ENCODE measurements around the gene CBARP.

The CBARP gene

DNA sequence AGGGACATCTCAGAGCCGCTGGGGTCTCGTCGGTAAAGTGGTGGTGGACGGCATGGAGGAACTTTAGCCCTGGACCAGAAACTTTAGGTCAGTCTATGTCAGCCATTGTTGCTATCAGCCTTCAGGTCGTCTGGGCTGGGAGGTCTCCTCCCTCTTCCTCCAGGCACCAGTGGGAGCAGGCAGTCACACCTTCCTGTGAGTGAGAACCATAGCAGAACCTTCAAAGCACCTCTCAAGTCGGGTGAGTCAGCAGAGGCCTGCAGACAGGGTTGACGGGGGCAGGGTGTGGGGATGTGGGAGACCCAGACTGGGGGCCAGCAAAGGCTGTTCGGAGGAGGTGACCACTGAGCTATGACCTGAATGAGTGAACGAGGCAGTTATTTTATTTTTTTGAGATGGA is 48.4 kb downstream of the CBARP start:
- H3K4me3 ChIP-seq (ENCODE audit: low read length), result no peak overlapping the region
- H3K27me3 ChIP-seq (ENCODE audit: control insufficient read depth, insufficient read depth, low read length), result no peaks in the 10 kb centered on the region
- no peak overlapping the region for H3K9ac ChIP-seq (ENCODE audit: low read depth, low read length)
- no peak overlapping the region for H3K4me2 ChIP-seq (ENCODE audit: low read length)
- no peaks in the 10 kb centered on the region for H3K4me1 ChIP-seq (ENCODE audit: control insufficient read depth, insufficient read depth, low read length)
- H3K36me3 ChIP-seq (ENCODE audit: insufficient read depth, low read length), result no peaks in the 10 kb centered on the region
- H3K9me3 ChIP-seq (replicated peaks; ENCODE audit: low read length), result no peaks in the 10 kb centered on the region

GRCh38 chr19:1183543-1184172 is 54.1 kb downstream of the CBARP start:
- Histone ChIP-seq H3K4me2 (ENCODE audit: low read length) (no peak overlapping the region), H3K4me1 (ENCODE audit: control insufficient read depth, insufficient read depth, low read length) (peaks cover 10% of the 10 kb centered on the region), H3K36me3 (ENCODE audit: insufficient read depth, low read length) (no peaks in the 10 kb centered on the region), H3K9ac (ENCODE audit: low read depth, low read length) (no peak overlapping the region), H3K4me3 (ENCODE audit: low read length) (no peak overlapping the region), H3K27me3 (ENCODE audit: control insufficient read depth, insufficient read depth, low read length) (no peaks in the 10 kb centered on the region), H3K9me3 (replicated peaks; ENCODE audit: low read length) (no peaks in the 10 kb centered on the region)

DNA sequence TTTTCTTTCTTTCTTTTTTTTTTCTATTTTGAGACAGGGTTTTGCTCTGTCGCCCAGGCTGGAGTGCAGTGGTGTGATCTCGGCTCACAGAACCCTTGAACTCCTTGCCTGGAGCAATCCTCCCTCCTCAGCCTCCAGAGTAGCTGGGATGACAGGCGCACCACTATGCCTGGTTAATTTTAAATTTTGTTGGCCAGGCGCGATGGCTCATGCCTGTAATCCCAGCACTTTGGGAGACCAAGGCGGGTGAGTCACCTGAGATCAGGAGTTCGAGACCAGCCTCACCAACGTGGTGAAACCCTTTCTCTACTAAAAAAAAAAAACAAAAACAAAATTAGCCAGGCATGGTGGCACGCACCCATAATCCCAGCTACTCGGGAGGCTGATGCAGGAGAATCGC is 55.1 kb downstream of the CBARP start:
- H3K4me3 ChIP-seq (ENCODE audit: low read length), result no peak overlapping the region
- no peaks in the 10 kb centered on the region for H3K27me3 ChIP-seq (ENCODE audit: control insufficient read depth, insufficient read depth, low read length)
- H3K4me2 ChIP-seq (ENCODE audit: low read length), result no peak overlapping the region
- H3K9me3 ChIP-seq (replicated peaks; ENCODE audit: low read length), result no peaks in the 10 kb centered on the region
- no peak overlapping the region for H3K9ac ChIP-seq (ENCODE audit: low read depth, low read length)
- H3K36me3 ChIP-seq (ENCODE audit: insufficient read depth, low read length), result no peaks in the 10 kb centered on the region
- peaks cover 13% of the 10 kb centered on the region for H3K4me1 ChIP-seq (ENCODE audit: control insufficient read depth, insufficient read depth, low read length)

DNA sequence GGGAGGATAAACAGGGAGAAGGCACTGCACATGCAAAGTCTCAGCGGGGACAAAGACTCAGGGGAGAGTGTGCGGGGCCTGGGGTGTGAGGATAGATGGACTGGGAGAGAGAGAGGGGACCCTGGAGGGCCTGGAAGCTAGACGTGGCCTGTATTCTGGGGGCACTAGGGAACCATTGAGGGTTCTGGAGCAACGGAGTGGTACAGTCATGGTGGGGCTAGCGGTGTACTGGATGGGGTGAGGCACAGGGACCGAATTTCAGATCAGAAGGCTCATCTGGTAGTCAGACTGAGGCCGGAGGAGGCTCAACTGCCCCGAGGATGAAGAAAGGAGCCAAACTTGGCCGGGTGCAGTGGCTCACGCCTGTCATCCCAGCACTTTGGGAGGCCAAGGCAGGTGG is 55.7 kb downstream of the CBARP start:
- Histone ChIP-seq H3K9me3 (replicated peaks; ENCODE audit: low read length) (no peaks in the 10 kb centered on the region), H3K4me3 (ENCODE audit: low read length) (no peak overlapping the region), H3K4me1 (ENCODE audit: control insufficient read depth, insufficient read depth, low read length) (peaks cover 20% of the 10 kb centered on the region), H3K9ac (ENCODE audit: low read depth, low read length) (no peak overlapping the region), H3K27me3 (ENCODE audit: control insufficient read depth, insufficient read depth, low read length) (no peaks in the 10 kb centered on the region), H3K36me3 (ENCODE audit: insufficient read depth, low read length) (no peaks in the 10 kb centered on the region), H3K4me2 (ENCODE audit: low read length) (no peak overlapping the region)

- peaks cover 24% of the 10 kb centered on the region for H3K4me1 ChIP-seq (ENCODE audit: control insufficient read depth, insufficient read depth, low read length)
- H3K4me2 ChIP-seq (ENCODE audit: low read length), result no peak overlapping the region
- no peaks in the 10 kb centered on the region for H3K36me3 ChIP-seq (ENCODE audit: insufficient read depth, low read length)
- H3K9me3 ChIP-seq (replicated peaks; ENCODE audit: low read length), result no peaks in the 10 kb centered on the region
- no peaks in the 10 kb centered on the region for H3K27me3 ChIP-seq (ENCODE audit: control insufficient read depth, insufficient read depth, low read length)
- H3K4me3 ChIP-seq (ENCODE audit: low read length), result no peak overlapping the region
- no peak overlapping the region for H3K9ac ChIP-seq (ENCODE audit: low read depth, low read length)
Observed at GRCh38 chr19:1181606-1182005, 56.2 kb downstream of the CBARP start.
